GM06990 (cell line): ENCODE data around the gene PLOD1.
"Not testable (repeated sequence)": the region's sequence is repeated elsewhere in the genome, so short reads cannot be mapped to it uniquely, and the experiment has no call there.

Experiments
- DNase-seq: peaks from one replicate; pipeline ENCODE4 v3.0.0-alpha.2; 2011; ENCODE audit not compliant: insufficient read length; ENCODE audit errors: extremely low read depth
- H3K27me3 ChIP-seq: replicated peaks from 2 replicates; pipeline ENCODE4 v1.6.0; 2011; ENCODE audit warnings: low read length; ENCODE audit not compliant: control insufficient read depth, insufficient read depth
- H3K36me3 ChIP-seq: 2 replicates; pipeline ENCODE4 v1.5.1; 2011; ENCODE audit warnings: low read length; ENCODE audit not compliant: control insufficient read depth, insufficient read depth
- H3K4me3 ChIP-seq: replicated peaks from 2 replicates; pipeline ENCODE4 v1.5.1; 2011; ENCODE audit warnings: low read depth, mild to moderate bottlenecking, control low read depth, low read length
- TF ChIP-seq, protein P1 (sequence below): IDR thresholded peaks from 2 replicates; pipeline ENCODE4 v1.5.1; 2011; ENCODE audit warnings: low read length, control low read depth, mild to moderate bottlenecking, inconsistent platforms; ENCODE audit not compliant: insufficient read depth, poor library complexity, severe bottlenecking

PLOD1 gene

GRCh38 chr1:11912000-11912399 is 22.5 kb upstream of the PLOD1 start:
- Histone ChIP-seq H3K36me3 (peaks cover 1% of the 10 kb centered on the region), H3K27me3 (no peaks in the 10 kb centered on the region), H3K4me3 (no peak overlapping the region)
- DNase-seq, result no peak
- TF ChIP-seq, protein P1, sequence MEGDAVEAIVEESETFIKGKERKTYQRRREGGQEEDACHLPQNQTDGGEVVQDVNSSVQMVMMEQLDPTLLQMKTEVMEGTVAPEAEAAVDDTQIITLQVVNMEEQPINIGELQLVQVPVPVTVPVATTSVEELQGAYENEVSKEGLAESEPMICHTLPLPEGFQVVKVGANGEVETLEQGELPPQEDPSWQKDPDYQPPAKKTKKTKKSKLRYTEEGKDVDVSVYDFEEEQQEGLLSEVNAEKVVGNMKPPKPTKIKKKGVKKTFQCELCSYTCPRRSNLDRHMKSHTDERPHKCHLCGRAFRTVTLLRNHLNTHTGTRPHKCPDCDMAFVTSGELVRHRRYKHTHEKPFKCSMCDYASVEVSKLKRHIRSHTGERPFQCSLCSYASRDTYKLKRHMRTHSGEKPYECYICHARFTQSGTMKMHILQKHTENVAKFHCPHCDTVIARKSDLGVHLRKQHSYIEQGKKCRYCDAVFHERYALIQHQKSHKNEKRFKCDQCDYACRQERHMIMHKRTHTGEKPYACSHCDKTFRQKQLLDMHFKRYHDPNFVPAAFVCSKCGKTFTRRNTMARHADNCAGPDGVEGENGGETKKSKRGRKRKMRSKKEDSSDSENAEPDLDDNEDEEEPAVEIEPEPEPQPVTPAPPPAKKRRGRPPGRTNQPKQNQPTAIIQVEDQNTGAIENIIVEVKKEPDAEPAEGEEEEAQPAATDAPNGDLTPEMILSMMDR, result no peak

DNA sequence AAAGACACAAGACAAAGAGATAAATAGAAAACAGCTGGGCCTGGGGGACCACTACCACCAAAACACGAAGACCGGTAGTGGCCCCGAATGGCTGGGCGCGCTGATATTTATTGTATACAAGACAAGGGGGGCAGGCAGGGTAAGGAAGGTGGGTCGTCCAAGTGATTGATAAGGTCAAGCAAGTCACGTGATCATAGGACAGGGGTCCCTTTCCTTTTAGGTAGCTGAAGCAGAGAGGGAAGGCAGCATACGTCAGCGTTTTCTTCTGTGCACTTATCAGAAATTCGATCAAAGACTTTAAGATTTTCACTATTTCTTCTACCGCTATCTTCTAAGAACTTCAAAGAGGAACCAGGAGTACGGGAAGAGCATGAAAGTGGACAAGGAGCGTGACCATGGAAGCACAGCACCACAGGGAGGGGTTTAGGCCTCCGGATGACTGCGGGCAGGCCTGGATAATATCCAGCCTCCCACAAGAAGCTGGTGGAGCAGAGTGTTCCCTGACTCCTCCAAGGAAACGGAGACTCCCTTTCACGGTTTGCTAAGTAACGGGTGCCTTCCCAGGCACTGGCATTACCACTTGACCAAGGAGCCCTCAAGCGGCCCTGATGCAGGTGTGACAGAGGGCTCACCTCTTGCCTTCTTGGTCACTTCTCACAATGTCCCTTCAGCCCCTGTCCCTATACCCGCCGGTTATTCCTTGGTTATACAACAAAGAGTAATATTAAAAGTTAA is 21.9 kb upstream of the PLOD1 start:
- not testable (repeated sequence) for H3K27me3 ChIP-seq, DNase-seq, H3K4me3 ChIP-seq, H3K36me3 ChIP-seq

DNA sequence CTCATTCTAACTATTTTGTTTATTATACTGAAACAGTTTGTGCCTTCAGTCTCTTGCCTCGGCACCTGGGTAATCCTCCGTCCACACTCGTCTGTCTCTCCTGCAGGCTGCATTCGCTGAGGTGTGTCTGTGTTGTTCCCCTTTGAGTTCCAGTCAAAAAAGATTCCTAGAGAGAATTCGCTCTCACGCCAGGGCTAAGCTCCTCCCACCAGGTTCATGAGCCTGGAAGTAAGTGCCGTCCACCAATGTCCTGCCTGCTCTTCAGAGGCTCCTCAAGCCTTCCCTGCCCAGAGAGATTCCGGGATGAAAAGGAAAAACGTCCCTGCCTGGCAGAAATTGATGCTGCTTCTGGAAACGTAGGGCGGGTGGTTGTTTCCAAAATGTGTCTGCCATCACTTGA is 21.2 kb upstream of the PLOD1 start:
- H3K36me3 ChIP-seq, result peaks cover 1% of the 10 kb centered on the region
- no peaks in the 10 kb centered on the region for H3K27me3 ChIP-seq
- no peak overlapping the region for H3K4me3 ChIP-seq
- TF ChIP-seq, protein P1, result no peak
- DNase-seq, result no peak

- TF ChIP-seq, protein P1, result no peak
- Histone ChIP-seq H3K4me3 (no peak overlapping the region), H3K27me3 (no peaks in the 10 kb centered on the region), H3K36me3 (peaks cover 5% of the 10 kb centered on the region)
- DNase-seq, result no peak
Observed at GRCh38 chr1:11914024-11914423, 20.5 kb upstream of the PLOD1 start.

- H3K27me3 ChIP-seq, result no peaks in the 10 kb centered on the region
- TF ChIP-seq, protein P1, result no peak
- H3K4me3 ChIP-seq, result no peak overlapping the region
- no peak for DNase-seq
- H3K36me3 ChIP-seq, result peaks cover 24% of the 10 kb centered on the region
Observed at GRCh38 chr1:11918799-11919519, 15.6 kb upstream of the PLOD1 start.

GRCh38 chr1:11919621-11920020 is 14.9 kb upstream of the PLOD1 start:
- TF ChIP-seq, protein P1, result no peak
- Histone ChIP-seq H3K4me3 (no peak overlapping the region), H3K27me3 (no peaks in the 10 kb centered on the region), H3K36me3 (peaks cover 24% of the 10 kb centered on the region)
- no peak for DNase-seq
